Measurements from ENCODE around the gene LIMS2.

LIMS2 gene

DNA sequence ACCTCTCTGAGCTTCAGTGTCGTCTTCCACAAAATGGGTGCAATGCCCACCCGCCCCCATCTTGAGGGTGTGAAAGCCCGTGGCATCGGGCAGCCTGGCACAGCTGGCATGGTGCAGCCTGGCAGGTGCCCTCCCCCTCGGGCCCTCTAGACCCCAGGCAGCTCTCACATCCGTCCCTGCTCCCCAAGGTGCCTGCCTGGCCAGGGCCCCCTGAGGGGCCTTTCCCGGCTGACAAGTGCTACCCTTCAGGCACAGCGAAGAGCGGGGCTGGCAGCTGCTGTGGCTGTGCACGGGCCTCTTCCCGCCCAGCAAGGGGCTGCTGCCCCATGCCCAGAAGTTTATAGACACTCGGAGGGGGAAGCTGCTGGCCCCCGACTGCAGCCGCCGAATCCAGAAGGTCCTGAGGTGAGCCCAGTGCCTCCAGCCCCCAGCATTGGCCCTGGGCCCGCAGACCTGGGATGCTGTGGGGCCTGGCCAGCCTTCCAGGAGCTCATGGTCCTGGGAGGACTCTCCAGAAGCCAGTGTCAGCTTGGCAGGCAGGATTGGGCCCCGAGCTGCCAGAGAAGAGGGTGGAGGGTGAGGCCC, 43.2 kb downstream of the LIMS2 start:
- DNase-seq = no peak

- DNase-seq = no peak
These were observed 43.8 kb downstream of the LIMS2 start for GRCh38 chr2:127631541-127631996.

- DNase-seq = no peak
These were observed 44.3 kb downstream of the LIMS2 start for GRCh38 chr2:127630864-127631540.

- DNase-seq = no peak
These were observed 45.0 kb downstream of the LIMS2 start for GRCh38 chr2:127630096-127630863.

DNA sequence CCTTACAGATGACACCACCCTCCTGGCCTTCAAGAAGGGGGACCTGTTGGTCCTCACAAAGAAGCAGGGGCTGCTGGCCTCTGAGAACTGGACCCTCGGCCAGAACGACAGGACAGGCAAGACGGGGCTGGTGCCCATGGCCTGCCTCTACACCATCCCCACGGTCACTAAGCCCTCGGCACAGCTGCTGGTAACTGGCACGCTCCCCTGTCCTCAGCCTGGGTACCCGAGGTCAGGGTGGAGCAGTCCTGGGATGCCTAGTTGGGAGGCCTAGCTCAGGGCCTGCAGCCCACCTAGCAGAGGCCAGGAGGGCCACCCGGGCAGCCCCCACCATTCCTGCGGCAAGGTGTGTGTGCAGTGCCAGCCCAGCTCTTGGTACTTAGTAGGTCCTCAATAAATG, 45.7 kb downstream of the LIMS2 start:
- DNase-seq = no peak

DNA sequence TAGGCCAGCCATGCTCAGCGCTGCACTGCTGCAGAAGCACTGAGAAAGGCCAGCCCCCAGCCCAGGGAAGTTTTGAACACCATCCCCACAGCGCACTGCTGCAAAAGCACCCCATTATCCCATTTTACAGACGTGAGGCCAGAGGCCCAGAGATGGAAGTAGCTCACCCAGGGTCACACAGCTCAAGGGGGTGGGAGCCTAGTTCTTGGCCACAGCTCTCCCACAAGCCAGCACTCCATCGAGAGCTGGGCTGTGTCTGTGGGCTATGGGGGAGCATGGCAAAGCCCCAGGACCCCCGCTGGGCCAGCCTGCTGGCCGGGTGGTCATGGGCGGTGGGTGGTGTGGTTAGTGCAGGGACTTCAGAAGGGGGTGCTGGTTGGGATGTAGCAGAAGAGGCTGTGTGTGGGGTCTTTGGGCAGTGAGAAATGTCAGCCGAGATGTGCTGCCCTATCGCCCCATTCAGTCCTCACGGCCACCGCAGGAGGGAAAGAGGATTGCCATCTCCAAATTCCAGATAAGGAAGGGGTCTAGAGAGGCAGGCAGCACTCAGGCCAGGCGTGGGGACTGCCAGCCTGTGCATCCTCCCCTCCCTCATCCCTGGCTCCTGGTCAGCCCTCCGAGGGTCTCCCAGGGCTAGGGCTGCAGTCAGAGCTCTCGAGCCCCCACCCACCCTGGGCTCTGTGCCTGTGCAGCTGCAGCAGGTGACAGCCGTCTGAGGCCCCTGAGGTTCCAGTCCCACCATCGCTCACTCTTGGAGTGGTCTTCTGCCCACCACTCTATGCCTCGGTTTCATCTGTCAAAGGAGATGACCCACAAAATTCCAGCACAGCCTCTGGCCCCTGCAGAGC, 46.3 kb downstream of the LIMS2 start:
- DNase-seq = no peak

DNA sequence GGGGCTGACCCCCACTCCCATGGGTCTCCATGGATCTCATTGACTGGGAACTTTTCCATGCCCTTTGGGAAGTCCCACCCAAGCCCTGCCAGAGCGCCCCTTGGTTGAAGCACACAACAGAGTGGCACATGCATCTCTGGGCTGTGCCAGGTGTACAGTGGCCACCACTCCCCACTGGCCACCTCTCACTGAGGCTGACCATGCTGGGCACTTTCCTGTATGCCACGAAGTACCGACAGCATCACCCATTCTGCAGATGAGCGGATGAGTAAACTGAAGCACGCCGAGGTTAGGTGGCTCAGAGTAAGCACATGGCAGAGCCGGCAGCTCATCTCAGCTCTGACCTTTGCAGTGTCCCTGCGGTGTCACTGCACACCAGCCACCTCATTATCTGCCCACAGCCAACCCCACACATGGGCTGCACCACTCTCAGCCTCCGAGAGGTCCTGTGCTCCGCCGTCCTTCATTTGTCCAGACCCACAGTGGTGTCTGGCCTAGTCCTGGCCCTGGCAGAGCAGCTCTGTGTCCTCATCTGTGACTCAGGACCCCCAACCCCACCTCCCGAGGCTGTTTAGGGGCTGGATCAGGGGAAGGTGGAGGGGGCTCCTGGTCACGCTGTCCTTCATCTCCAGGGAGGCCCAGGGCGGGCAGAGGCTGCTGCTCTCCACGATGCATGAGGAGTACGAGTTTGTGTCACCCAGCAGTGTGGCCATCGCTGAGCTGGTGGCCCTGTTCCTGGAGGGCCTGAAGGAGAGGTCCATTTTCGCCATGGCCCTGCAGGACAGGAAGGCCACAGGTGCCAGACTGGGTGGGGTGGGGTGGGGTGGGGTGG, 47.4 kb downstream of the LIMS2 start:
- DNase-seq = no peak

GRCh38 chr2:127626917-127627739, 48.2 kb downstream of the LIMS2 start:
- no peak for DNase-seq

DNA sequence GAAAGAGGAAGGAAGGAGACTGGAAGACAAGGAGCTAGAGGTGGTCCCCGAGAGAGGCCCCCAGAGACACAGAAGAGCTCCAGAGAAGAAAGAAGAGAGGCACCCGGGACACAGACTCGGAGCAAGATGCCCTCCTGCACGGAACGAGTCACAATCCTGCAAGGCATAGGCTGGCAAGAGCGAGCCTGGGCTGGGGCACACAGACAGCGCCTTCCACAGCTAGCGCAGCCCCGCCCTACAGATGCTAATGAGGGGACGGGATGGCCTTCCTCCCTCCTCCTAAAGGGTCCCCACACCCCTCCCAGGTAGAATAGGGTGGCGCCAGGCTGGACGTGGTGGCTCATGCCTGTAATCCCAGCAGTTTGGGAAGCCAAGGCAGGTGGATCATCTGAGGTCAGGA, 49.2 kb downstream of the LIMS2 start:
- DNase-seq = no peak

DNA sequence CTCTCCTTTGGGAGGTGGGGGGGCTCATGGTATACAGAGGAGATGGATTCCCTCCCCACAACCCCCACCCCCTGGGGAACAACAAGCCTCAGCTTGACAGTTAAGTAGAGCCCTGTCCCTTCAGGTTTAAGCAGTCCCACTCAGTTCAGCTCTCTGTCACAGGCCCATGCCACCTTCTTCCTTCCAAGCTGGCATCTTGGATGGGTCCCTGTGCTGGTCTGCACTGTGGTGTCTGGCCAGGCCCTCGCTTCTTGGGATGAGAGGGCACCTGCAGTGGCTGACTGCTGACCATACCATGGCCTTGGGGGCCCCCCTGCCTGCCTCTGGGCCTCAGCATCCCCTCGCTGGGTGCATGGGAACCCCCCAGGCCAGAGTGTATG, 49.8 kb downstream of the LIMS2 start:
- no peak for DNase-seq

DNA sequence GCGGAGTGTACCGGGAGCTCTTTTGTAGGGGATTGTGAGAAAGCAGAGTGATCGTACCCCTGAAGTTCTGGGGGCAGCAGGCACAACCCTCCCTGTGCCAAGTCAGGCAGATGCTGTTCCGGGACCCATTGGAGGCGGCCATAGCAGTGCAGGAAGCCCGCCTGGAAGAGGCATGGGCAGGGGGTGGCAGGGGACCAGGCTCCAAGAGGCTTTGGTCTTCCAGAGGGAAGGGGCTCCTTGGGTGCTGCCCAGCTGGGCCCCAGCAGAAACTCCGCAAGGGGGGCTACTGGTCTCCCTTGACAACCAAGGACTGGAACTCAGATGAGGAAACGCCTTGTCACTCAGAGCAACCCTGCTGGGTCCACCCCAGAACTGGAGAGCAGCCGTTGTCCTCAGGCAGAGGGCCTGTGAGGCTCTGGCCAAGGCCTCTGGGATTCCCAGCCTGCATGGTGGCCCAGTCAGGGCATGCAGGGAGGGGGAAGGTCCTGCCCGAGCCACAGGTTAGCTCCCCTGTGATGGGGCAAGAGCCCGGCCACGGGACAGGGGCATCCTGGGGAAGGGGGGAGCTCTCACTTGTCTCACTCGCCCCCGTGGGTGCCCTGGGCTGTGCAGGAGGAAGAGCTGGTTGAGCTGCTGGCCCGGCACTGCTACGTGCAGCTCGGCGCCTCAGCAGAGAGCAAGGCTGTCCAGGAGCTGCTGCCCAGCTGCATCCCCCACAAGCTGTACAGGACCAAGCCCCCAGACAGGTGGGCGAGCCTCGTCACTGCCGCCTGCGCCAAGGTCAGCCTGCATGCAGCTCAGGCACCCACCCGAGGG, 50.4 kb downstream of the LIMS2 start:
- DNase-seq = no peak

DNA sequence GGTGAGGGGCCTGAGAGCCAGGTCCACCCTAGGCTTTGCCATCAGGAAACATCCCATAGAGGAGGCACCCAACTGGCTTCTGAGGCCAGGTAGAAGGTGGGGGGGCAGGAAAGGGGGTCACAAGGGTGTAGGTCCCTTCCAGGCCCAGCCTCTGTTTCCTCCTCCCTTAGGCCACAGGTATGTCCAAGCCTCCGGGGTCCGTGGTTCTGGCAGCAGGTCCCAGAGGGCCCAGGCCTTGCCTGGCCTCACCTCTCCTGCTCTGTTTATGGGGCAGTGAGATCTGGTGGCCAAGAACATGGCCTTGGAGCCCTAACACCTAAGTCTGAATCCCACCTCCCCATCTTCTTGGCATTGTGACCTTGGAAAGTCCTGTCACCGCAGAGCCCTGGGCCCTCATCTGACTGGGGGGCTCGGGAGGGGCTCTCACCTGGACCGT, 51.0 kb downstream of the LIMS2 start:
- DNase-seq = no peak

DNA sequence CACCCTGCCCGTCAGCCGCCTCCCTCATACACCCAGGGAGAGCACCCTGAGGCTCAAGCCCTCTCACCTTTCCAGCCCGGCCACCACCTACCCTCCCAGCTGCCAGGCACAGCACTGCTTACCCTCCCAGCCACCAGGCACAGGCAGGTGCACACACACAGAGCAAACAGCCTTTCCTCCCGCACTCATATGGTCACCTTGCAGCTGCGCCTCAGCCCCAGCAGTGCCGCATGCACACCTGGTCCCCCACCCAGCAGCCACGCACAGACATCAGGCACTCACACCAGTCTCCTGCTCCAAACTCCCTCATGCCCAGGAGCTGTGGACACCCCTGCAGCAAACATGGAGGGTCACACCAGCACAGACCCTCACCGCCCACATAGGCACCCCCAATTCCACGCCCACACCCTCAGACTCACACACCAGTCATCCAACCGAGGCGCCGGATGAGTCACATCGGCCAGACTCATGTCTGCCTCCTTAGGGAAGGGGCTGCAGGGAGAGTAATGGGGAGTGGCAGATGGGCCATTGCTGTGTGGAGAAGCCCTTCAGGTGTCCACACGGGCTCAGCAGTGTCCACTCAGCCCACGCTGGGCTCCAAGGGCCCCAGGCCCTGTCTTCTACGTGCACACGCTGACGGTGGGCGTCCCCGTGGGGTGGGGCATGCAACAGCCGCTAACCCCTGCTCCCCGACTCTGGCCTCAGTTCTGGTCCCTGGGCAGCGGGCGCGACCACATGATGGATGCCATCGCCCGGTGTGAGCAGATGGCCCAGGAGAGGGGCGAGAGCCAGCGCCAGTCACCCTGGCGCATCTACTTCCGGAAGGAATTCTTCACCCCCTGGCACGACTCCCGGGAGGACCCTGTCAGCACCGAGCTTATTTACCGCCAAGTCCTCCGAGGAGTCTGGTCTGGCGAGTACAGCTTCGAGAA, 51.7 kb downstream of the LIMS2 start:
- peak; percentile 63 for DNase-seq

- no peak for DNase-seq
These were observed 52.6 kb downstream of the LIMS2 start for GRCh38 chr2:127622561-127623387.

GRCh38 chr2:127621981-127622431, 53.3 kb downstream of the LIMS2 start:
- no peak for DNase-seq

- no peak for DNase-seq
These were observed 54.5 kb downstream of the LIMS2 start for GRCh38 chr2:127620866-127621265.

DNA sequence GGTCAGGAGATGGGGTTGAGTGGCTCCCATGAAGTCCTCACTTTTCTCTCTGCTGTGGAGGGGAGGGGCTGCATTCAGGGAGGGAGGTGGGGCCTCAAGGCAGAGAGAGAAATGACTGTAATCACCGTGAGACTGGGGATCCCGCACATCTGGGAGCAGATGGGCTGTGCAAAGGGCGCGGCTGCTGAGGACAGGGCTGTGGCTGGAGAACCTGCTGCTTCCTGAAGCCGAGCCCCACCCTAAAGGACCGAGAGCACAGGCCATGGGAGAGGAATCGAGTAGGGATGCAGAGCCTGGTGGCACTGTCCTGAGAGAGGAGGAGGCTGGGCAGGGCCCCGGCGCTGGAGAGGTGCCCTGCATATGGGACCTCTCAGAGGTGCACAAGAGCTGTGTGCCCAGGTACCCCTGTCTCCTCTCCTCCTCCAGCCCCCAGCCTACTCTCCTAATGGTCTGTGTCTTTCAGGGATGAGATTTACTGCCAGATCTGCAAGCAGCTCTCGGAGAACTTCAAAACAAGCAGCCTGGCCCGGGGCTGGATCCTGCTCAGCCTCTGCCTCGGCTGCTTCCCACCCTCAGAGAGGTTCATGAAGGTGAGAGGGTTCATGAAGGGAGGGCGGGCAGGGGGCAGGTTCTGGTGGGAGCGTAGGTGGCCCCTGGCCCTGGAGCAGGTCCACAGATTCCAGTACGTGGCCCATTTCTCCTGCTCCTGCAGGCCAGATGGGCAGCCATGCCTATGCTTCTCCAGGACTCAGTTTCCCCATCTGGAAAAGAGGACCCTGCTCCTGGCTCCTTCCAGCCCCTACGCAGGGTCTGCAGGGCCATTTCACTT, 55.2 kb downstream of the LIMS2 start:
- DNase-seq = no peak
